Transverse colon (tissue), 4 donors: ENCODE data around the gene MAPK8IP3.

Experiments used
- CTCF ChIP-seq, 5 experiments: fragments of 200-600 bp in 3 of 5; fragments of 450-650 bp in 2 of 5; sonication (generic) in 3 of 5; IDR thresholded peaks; 1 replicate in 2 of 5; 2 replicates in 3 of 5; pipeline ENCODE4 v1.5.1; 2016 to 2017; ENCODE audit warnings: antibody characterized with exemption in 5 of 5, inconsistent platforms in 3 of 5, mild to moderate bottlenecking in 2 of 5, moderate library complexity in 1 of 5
- POLR2A ChIP-seq: fragments of 450-650 bp; IDR thresholded peaks from one replicate; pipeline ENCODE4 v1.6.1; 2016; ENCODE audit warnings: antibody characterized with exemption, mild to moderate bottlenecking, moderate library complexity
- POLR2AphosphoS5 ChIP-seq, 3 donors: sonication (generic); formaldehyde crosslinking; IDR thresholded peaks; one replicate each; pipeline ENCODE4 v1.6.1; 2016; ENCODE audit warnings: antibody characterized with exemption in 3 of 3

GRCh38 chr16:1708083-1708767, 2.2 kb downstream of the MAPK8IP3 start:
- TF ChIP-seq CTCF (IDR thresholded peaks at IDR 0.05): no peak
- no peak for TF ChIP-seq POLR2AphosphoS5 (IDR thresholded peaks at IDR 0.05)
- no peak for TF ChIP-seq POLR2A
